Mesenchymal stem cell (in vitro differentiated cells and primary cell): ENCODE data around the gene CAMK2D.

ENCODE experiments used
- DNase-seq: peaks from one replicate; pipeline ENCODE4 v3.0.0-alpha.2; 2013
- H2AFZ ChIP-seq: one replicate; pipeline ENCODE4 v1.6.1; 2013; ENCODE audit warnings: low read depth, mild to moderate bottlenecking, control low read depth, inconsistent platforms, low read length, moderate library complexity
- H2AK5ac ChIP-seq: 2 replicates; pipeline ENCODE4 v1.6.1; 2013; ENCODE audit warnings: low read length, moderate library complexity, mild to moderate bottlenecking, inconsistent platforms; ENCODE audit not compliant: severe bottlenecking
- H2BK120ac ChIP-seq: one replicate; pipeline ENCODE4 v1.6.1; 2013; ENCODE audit warnings: low read depth, mild to moderate bottlenecking, inconsistent platforms, low read length, moderate library complexity
- H2BK12ac ChIP-seq, 2 experiments: one replicate each; pipeline ENCODE4 v1.6.1; 2013; ENCODE audit warnings: inconsistent platforms in 2 of 2, low read length in 2 of 2, mild to moderate bottlenecking in 2 of 2, moderate library complexity in 2 of 2, control low read depth in 1 of 2
- H2BK15ac ChIP-seq: one replicate; pipeline ENCODE4 v1.6.1; 2013; ENCODE audit warnings: mild to moderate bottlenecking, low read depth, inconsistent platforms; ENCODE audit not compliant: poor library complexity, severe bottlenecking
- H2BK5ac ChIP-seq: 2 replicates; pipeline ENCODE4 v1.6.1; 2013; ENCODE audit warnings: low read depth, mild to moderate bottlenecking, low read length, control low read depth, inconsistent platforms; ENCODE audit not compliant: poor library complexity, severe bottlenecking
- H3K14ac ChIP-seq, 2 experiments: one replicate each; pipeline ENCODE4 v1.6.1; 2013; ENCODE audit warnings: inconsistent platforms in 2 of 2, low read length in 2 of 2, control low read depth in 1 of 2, mild to moderate bottlenecking in 1 of 2, moderate library complexity in 1 of 2
- H3K18ac ChIP-seq, 2 experiments: one replicate each; pipeline ENCODE4 v1.6.1; 2013; ENCODE audit warnings: inconsistent platforms in 2 of 2, low read length in 2 of 2, control low read depth in 1 of 2, low read depth in 1 of 2, mild to moderate bottlenecking in 1 of 2
- H3K23ac ChIP-seq, 2 experiments: one replicate each; pipeline ENCODE4 v1.6.1; 2013; ENCODE audit warnings: inconsistent platforms in 2 of 2, low read length in 2 of 2, mild to moderate bottlenecking in 2 of 2, moderate library complexity in 2 of 2, control low read depth in 1 of 2
- H3K27ac ChIP-seq: 2 replicates; pipeline ENCODE4 v1.5.1; 2013; ENCODE audit warnings: mild to moderate bottlenecking, moderate library complexity, low read length, control low read depth, inconsistent platforms; ENCODE audit not compliant: poor library complexity, severe bottlenecking
- H3K27me3 ChIP-seq, 2 experiments: 2 replicates each; pipeline versions ENCODE4 v1.6.1 to v1.7.0; 2013; ENCODE audit warnings: low read length in 2 of 2, mild to moderate bottlenecking in 2 of 2, moderate library complexity in 2 of 2, control low read depth in 1 of 2, inconsistent platforms in 1 of 2; ENCODE audit not compliant: control insufficient read depth in 1 of 2, insufficient read depth in 1 of 2
- H3K36me3 ChIP-seq, 2 experiments: 2 replicates each; pipeline versions ENCODE4 v1.6.1 to v1.7.0; 2013; ENCODE audit warnings: low read length in 2 of 2, control low read depth in 1 of 2, inconsistent platforms in 1 of 2, low read depth in 1 of 2, mild to moderate bottlenecking in 1 of 2; ENCODE audit not compliant: insufficient read depth in 2 of 2, control insufficient read depth in 1 of 2
- H3K4ac ChIP-seq, 2 experiments: one replicate each; pipeline ENCODE4 v1.6.1; 2013; ENCODE audit warnings: inconsistent platforms in 2 of 2, low read length in 2 of 2, mild to moderate bottlenecking in 2 of 2, moderate library complexity in 2 of 2, control low read depth in 1 of 2, low read depth in 1 of 2
- H3K4me1 ChIP-seq: 2 replicates; pipeline ENCODE4 v1.6.1; 2013; ENCODE audit warnings: low read depth, low read length, control low read depth; ENCODE audit not compliant: control insufficient read depth, insufficient read depth
- H3K4me2 ChIP-seq: 2 replicates; pipeline ENCODE4 v1.6.1; 2013; ENCODE audit warnings: low read length, mild to moderate bottlenecking, inconsistent platforms; ENCODE audit not compliant: poor library complexity, severe bottlenecking
- H3K4me3 ChIP-seq, 2 experiments: 2 replicates each; pipeline versions ENCODE4 v1.5.1 to v1.7.0; 2013; ENCODE audit warnings: low read length in 2 of 2, mild to moderate bottlenecking in 2 of 2, control low read depth in 1 of 2, low read depth in 1 of 2; ENCODE audit not compliant: insufficient read depth in 1 of 2
- H3K79me1 ChIP-seq: replicated peaks from 2 replicates; pipeline ENCODE4 v1.6.1; 2013; ENCODE audit warnings: mild to moderate bottlenecking, control low read depth, low read length, inconsistent platforms; ENCODE audit not compliant: poor library complexity, severe bottlenecking
- H3K9ac ChIP-seq: 2 replicates; pipeline ENCODE4 v1.7.0; 2013; ENCODE audit warnings: mild to moderate bottlenecking, low read length, moderate library complexity
- H3K9me3 ChIP-seq: 2 replicates; pipeline ENCODE4 v1.7.0; 2013; ENCODE audit warnings: mild to moderate bottlenecking, low read length; ENCODE audit not compliant: control insufficient read depth
- H4K8ac ChIP-seq: one replicate; pipeline ENCODE4 v1.6.1; 2013; ENCODE audit warnings: inconsistent platforms, mild to moderate bottlenecking, low read length, moderate library complexity
- H4K91ac ChIP-seq: one replicate; pipeline ENCODE4 v1.6.1; 2013; ENCODE audit warnings: mild to moderate bottlenecking, low read length, inconsistent platforms
- WGBS: methylation state at CpG from one replicate; pipeline ENCODE4 v1.1.7; 2013; ENCODE audit warnings: mixed read lengths; 5-methylcytosine and 5-hydroxymethylcytosine counted together

CAMK2D gene

GRCh38 chr4:113733685-113734084 lies 27.9 kb downstream of the CAMK2D start:
- Histone ChIP-seq H3K18ac (no peak overlapping the region), H2BK15ac (no peak overlapping the region), H3K9me3 (no peaks in the 10 kb centered on the region)

GRCh38 chr4:113732967-113733527 lies 28.5 kb downstream of the CAMK2D start:
- Histone ChIP-seq H3K79me1 (peaks cover 8% of the 10 kb centered on the region), H3K36me3 (peaks cover 0 to 86% of the 10 kb centered on the region in 2 experiments), H3K27me3 (no peaks in the 10 kb centered on the region), H3K4me2 (no peak overlapping the region), H3K18ac (no peak overlapping the region), H3K9ac (peak overlapping the region; percentile 10), H3K23ac (no peak overlapping the region), H3K4ac (no peak overlapping the region), H2AFZ (no peak overlapping the region), H3K4me1 (no peaks in the 10 kb centered on the region), H2BK120ac (no peak overlapping the region), H3K9me3 (no peaks in the 10 kb centered on the region), H2BK12ac (no peak overlapping the region), H3K4me3 (no peak overlapping the region), H4K91ac (no peak overlapping the region), H2BK15ac (no peak overlapping the region), H2BK5ac (no peak overlapping the region), H3K14ac (no peak overlapping the region), H2AK5ac (no peak overlapping the region), H3K27ac (no peak overlapping the region), H4K8ac (no peak overlapping the region)
- WGBS = no CpG with 5 or more reads among the region's 1 CpG
- no peak for DNase-seq

More at GRCh38 chr4:113733685-113734084, 27.9 kb downstream of the CAMK2D start:
- no peaks in the 10 kb centered on the region for H3K27me3 ChIP-seq
- H2AFZ ChIP-seq = no peak overlapping the region
- no peaks in the 10 kb centered on the region for H3K4me1 ChIP-seq
- DNase-seq = no peak
- H3K14ac ChIP-seq = no peak overlapping the region
- no peak overlapping the region for H4K91ac ChIP-seq
- no peak overlapping the region for H3K27ac ChIP-seq
- no peak overlapping the region for H3K4ac ChIP-seq
- H2BK120ac ChIP-seq = no peak overlapping the region
- no peak overlapping the region for H2AK5ac ChIP-seq
- no peak overlapping the region for H3K23ac ChIP-seq
- H4K8ac ChIP-seq = no peak overlapping the region
- no peak overlapping the region for H3K4me2 ChIP-seq
- no peak overlapping the region for H3K4me3 ChIP-seq
- H3K36me3 ChIP-seq = peaks cover 0 to 84% of the 10 kb centered on the region in 2 experiments
- no peak overlapping the region for H2BK12ac ChIP-seq
- no peak overlapping the region for H3K9ac ChIP-seq
- H3K79me1 ChIP-seq = peaks cover 8% of the 10 kb centered on the region
- no peak overlapping the region for H2BK5ac ChIP-seq

- no peak for DNase-seq
- Histone ChIP-seq H2BK5ac (no peak overlapping the region), H3K4me1 (no peaks in the 10 kb centered on the region), H2AFZ (no peak overlapping the region), H3K27me3 (no peaks in the 10 kb centered on the region), H3K79me1 (peaks cover 7% of the 10 kb centered on the region), H3K36me3 (peaks cover 0 to 67% of the 10 kb centered on the region in 2 experiments), H3K18ac (no peak overlapping the region), H2BK12ac (no peak overlapping the region), H3K27ac (no peak overlapping the region), H2AK5ac (no peak overlapping the region), H3K14ac (no peak overlapping the region), H3K4me3 (no peak overlapping the region), H3K9ac (no peak overlapping the region), H3K9me3 (no peaks in the 10 kb centered on the region), H3K23ac (no peak overlapping the region), H4K8ac (no peak overlapping the region), H2BK120ac (no peak overlapping the region), H2BK15ac (no peak overlapping the region), H3K4me2 (no peak overlapping the region), H4K91ac (no peak overlapping the region), H3K4ac (no peak overlapping the region)
- WGBS = 100% methylated on average over 2 of the region's 2 CpGs
Measured at GRCh38 chr4:113730467-113731216, 30.9 kb downstream of the CAMK2D start.

- Histone ChIP-seq H3K36me3 (peaks cover 0 to 45% of the 10 kb centered on the region in 2 experiments), H3K27ac (no peak overlapping the region), H2BK5ac (no peak overlapping the region), H2BK120ac (no peak overlapping the region), H4K91ac (no peak overlapping the region), H3K27me3 (no peaks in the 10 kb centered on the region), H3K79me1 (peaks cover 7% of the 10 kb centered on the region), H3K4ac (no peak overlapping the region), H3K9me3 (no peaks in the 10 kb centered on the region), H3K4me3 (no peak overlapping the region), H2AFZ (no peak overlapping the region), H3K4me1 (no peaks in the 10 kb centered on the region), H3K4me2 (no peak overlapping the region), H3K23ac (no peak overlapping the region), H2BK12ac (no peak overlapping the region), H3K9ac (no peak overlapping the region), H2BK15ac (no peak overlapping the region), H3K18ac (no peak overlapping the region), H4K8ac (no peak overlapping the region), H3K14ac (no peak overlapping the region), H2AK5ac (no peak overlapping the region)
- WGBS = 88% methylated on average over 1 of the region's 1 CpG
- no peak for DNase-seq
Measured at GRCh38 chr4:113727802-113728201, 33.7 kb downstream of the CAMK2D start.
